GM21381 (cell line): ENCODE data around the gene PKIG.

Source experiments
- ATAC-seq: cut with Tn5 transposase; IDR thresholded peaks from one replicate; pipeline ENCODE4 v1.9.1; 2021; ENCODE audit warnings: mild to moderate bottlenecking, moderate library complexity; ENCODE audit not compliant: unreplicated experiment

Gene PKIG

DNA sequence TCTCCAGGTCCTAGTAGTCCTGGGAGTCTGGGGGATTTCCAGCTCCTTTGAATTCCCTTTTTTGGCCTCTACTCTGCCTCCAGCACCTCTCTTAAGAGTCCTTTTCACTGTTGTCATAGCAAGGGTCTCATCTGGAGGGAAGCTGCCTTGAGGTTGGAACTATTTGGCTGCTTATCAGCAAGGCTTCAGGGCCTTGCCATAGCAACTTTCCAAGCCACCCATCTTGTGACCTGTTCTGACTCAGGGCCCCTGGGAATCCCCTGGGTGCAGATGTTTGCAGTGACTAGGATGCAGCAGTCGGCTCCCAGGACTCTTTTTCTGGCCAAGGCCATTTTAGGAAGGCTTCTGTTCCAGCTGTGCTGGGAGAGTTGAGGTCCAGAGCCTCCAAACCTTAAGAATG is 12.4 kb downstream of the PKIG start:
- no peak for ATAC-seq

DNA sequence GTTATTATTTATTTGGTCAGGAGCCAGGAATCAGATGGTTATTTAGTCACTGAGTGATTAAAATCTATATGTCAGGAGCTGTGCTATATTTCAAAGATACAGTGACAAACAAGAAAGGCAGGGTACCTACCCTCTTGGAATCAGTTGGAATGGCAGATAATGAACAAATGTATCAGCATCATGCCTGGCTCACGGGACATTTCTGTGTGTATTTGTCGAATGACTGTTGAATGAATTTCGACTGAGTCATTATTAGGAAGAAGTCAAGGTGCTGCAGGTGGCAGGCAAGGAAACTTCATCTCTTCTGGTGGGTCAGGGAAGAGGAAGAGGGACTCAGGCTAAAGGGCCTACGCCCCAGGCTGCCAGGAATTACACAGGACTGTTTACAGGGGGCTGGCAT is 13.6 kb downstream of the PKIG start:
- ATAC-seq = no peak

- ATAC-seq = no peak
Measured at GRCh38 chr20:44596876-44597275, 14.5 kb downstream of the PKIG start.

DNA sequence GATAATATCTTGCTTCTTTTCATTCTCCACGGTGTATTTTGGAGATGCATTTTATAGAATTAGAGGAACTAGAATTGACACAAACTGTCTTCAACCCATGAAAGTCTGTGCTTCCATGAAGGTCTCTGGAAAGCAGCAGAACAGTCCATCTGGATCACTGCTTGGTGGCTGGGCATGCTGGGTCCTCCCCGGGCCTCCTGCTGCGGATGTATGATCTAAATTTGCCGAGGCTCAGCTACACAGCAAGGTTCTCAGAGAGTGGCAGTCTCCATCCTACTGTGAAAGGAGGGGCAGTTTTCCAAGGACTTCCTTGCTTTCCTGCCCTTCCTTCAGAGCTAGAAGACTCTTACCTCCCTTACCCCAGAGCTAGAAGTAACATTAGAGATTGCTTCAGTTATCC is 15.1 kb downstream of the PKIG start:
- no peak for ATAC-seq

DNA sequence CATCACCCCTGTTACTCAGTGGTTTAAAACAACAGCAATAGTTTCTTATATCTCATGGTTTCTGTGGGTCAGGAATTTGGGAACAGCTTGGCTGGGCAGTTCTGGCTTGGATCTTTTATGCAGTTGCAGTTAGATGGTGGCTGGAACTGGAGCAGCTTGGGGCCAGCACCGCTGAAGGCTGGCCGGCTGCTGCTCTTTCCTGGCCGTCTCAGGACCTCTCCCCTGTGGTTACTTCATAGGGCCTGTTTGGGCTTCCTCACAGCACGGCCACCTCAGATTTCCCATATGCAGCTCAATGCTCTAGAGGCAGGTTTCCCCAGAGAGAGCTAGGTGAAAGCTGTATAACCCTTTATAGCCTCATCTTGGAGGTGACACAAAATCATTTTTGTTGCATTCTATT is 15.6 kb downstream of the PKIG start:
- ATAC-seq = no peak

GRCh38 chr20:44598423-44599305 is 16.3 kb downstream of the PKIG start:
- no peak for ATAC-seq

- no peak for ATAC-seq
Measured at GRCh38 chr20:44599715-44600114, 17.3 kb downstream of the PKIG start.

DNA sequence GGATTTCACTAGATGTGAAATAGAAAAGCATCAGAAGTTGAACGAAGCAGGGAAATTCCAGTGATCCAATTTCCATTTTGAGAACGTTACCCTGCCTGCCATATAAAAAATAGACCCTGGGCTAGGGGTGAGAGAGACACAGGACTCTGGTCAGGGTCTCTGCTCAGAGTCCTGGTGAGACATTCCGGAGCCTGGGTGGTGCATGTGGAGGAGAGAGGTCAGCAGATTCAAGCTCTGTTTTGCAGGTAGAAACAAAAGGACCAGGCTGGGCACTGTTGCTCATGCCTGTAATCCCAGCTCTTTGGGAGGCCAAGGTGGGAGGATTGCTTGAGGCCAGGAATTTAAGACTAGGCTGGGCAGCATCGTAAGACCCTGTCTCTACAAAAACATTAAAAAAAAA is 17.9 kb downstream of the PKIG start:
- no peak for ATAC-seq

GRCh38 chr20:44600758-44601201 is 18.4 kb downstream of the PKIG start:
- ATAC-seq = no peak

- no peak for ATAC-seq
Measured at GRCh38 chr20:44601236-44601671, 18.9 kb downstream of the PKIG start.

DNA sequence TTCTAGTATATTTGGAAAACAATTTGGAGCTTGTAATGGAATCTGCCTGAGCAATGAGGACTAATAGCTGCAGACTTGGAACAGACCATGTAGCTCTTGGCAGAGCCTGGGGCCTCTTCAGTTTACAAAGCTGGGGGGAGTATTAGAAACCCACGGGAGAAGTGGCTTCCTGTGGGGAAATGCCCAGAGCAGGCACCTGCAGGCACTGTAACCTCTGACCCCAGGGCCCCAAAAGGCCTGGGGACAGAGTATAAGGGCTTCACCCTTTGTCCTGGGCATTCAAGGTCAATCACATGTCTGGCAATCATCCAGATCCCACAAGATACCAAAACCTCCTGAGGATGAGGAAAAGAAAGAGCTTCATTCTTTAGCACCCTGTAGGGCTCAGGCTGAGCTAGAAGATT is 19.4 kb downstream of the PKIG start:
- no peak for ATAC-seq

- ATAC-seq = no peak
Measured at GRCh38 chr20:44603327-44603726, 20.9 kb downstream of the PKIG start.

DNA sequence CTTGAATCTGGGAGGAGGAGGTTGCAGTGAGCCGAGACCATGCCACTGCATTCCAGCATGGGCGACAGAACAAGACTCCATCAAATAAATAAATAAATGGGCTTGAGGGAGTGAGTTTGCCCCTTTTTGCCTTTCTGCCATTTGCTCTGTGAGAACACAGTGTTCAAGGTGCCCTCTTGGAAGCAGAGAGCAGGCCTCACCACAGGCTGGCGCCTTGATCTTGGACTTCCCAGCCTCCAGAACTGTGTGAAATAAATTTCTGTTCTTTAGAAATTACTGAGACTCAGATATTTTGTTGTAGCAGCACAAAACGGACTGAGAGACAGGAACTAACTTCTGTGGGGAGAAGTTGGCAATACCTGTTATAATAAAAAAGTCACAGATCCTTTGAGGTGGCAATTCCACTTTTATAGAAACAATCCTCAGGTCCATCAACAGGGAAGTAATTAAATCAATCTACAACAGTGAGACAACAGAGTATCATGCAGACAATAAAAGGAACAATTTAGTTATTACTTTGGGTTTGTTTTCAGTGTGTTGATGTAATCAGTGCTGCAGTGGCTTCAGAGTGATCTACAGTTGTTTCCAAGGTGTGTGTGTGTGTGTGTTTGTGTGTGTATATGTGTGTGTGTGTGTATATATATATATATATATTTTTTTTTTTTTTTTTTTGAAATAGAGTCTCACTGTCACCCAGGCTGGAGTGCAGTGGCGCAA is 24.5 kb downstream of the PKIG start:
- no peak for ATAC-seq

DNA sequence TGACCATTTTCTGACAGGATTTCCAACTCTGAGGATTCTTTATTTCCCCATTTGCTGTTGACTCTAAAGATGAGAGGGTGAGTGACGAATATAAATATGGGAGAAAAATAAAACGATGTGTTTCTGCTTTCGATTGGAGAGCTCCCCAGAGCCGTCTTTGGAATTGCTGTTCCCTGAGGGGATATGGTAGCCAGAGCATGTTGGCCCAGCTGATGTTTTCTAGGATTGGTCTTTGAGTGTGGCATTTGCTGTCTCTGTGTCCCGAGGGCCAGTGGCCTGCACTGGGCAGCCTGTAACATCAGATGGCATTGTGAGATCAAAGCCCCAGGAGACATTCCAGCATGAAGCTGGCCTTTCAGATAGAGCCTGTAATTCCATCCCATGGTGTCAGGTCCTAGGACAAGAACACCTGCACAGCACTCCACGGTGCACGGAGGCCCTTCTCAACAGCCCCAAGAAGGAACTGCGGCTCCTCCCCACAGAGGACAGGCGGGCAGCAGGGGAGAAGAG is 26.7 kb downstream of the PKIG start:
- no peak for ATAC-seq

GRCh38 chr20:44609516-44610312 is 27.3 kb downstream of the PKIG start:
- ATAC-seq = no peak

GRCh38 chr20:44610313-44610962 is 28.1 kb downstream of the PKIG start:
- ATAC-seq = no peak

- ATAC-seq = no peak
Measured at GRCh38 chr20:44613575-44613974, 31.2 kb downstream of the PKIG start.

DNA sequence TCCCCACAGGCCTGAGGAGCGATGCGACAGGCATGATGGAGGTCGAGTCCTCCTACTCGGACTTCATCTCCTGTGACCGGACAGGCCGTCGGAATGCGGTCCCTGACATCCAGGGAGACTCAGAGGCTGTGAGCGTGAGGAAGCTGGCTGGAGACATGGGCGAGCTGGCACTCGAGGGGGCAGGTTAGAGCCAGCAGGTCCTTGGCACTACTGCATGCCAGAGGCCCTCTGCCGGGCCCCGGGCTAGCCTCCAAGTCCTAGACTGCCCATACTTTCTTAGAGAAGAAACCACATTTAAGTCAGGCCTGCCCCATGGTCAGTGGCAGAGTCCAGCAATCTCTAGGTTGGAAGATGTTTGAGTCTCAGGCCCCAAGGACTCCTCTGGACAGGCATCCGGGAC is 32.1 kb downstream of the PKIG start:
- ATAC-seq = no peak

- ATAC-seq = no peak
Measured at GRCh38 chr20:44615169-44615791, 32.9 kb downstream of the PKIG start.
